ENCODE results near the gene METTL27.

- TF ChIP-seq HDGF (IDR thresholded peaks at IDR 0.05; ENCODE audit: borderline replicate concordance) (no peak), FOXM1 (IDR thresholded peaks at IDR 0.05; ENCODE audit: borderline replicate concordance) (no peak), NFRKB (IDR thresholded peaks at IDR 0.05) (no peak), ELF4 (IDR thresholded peaks at IDR 0.05) (no peak), FOXA1 (IDR thresholded peaks at IDR 0.05) (no peak), CTBP1 (IDR thresholded peaks at IDR 0.05; ENCODE audit: borderline replicate concordance) (no peak), BHLHE40 (IDR thresholded peaks at IDR 0.05; ENCODE audit: borderline replicate concordance) (no peak), L3MBTL2 (conservative IDR thresholded peaks at IDR 0.05) (no peak), TARDBP (IDR thresholded peaks at IDR 0.05) (no peak), ARNT (IDR thresholded peaks at IDR 0.05) (no peak), SP1 (IDR thresholded peaks at IDR 0.05) (no peak), SUZ12 (IDR thresholded peaks at IDR 0.05) (no peak), FOXK2 (IDR thresholded peaks at IDR 0.05) (no peak)
Measured at GRCh38 chr7:73839743-73840714, 2.3 kb downstream of the METTL27 start.

Data from HEK293T (cell line).